HepG2 (cell line): ENCODE measurements around the gene SLC34A3. TPM values are rescaled to one million over a fixed set of nuclear protein-coding genes. Genes with fewer than 3 reads are reported as not detected.

Experiments
- ARID3A ChIP-seq: IDR thresholded peaks from 2 replicates; pipeline ENCODE4 v1.6.1; 2012; ENCODE audit warnings: low read depth, low read length, improper control_type of control experiment
- ATF7 ChIP-seq, 2 experiments: fragments of 450-650 bp in 1 of 2; sonication (generic) in 1 of 2; formaldehyde crosslinking in 1 of 2; IDR thresholded peaks; 2 replicates each; pipeline versions ENCODE4 v1.4.0 to v1.6.1; 2016 to 2020; ENCODE audit warnings: antibody characterized with exemption in 1 of 2, mild to moderate bottlenecking in 1 of 2, missing genetic modification reagents in 1 of 2
- FOXO4 ChIP-seq: sonication (generic); formaldehyde crosslinking; conservative IDR thresholded peaks from 2 replicates; pipeline ENCODE4 v1.8.1; 2023; ENCODE audit warnings: missing genetic modification reagents
- HNRNPH1 ChIP-seq: fragments of 200-400 bp; formaldehyde crosslinking; optimal IDR thresholded peaks from 2 replicates; pipeline ENCODE3; 2017; ENCODE audit warnings: mild to moderate bottlenecking, low read depth, low read length
- KDM2A ChIP-seq: sonication (generic); formaldehyde crosslinking; IDR thresholded peaks from 2 replicates; pipeline ENCODE4 v1.4.0; 2020; ENCODE audit warnings: low read depth, missing genetic modification reagents, borderline replicate concordance
- MYPOP ChIP-seq: sonication (generic); formaldehyde crosslinking; IDR thresholded peaks from 2 replicates; pipeline ENCODE4 v1.8.1; 2023; ENCODE audit warnings: mild to moderate bottlenecking, moderate library complexity, missing genetic modification reagents
- RCOR2 ChIP-seq: IDR thresholded peaks from 2 replicates; pipeline ENCODE4 v1.6.1; 2016; ENCODE audit warnings: missing biosample characterization, missing genetic modification reagents
- SOX6 ChIP-seq, 2 experiments: fragments of 450-650 bp in 1 of 2; sonication (generic) in 1 of 2; formaldehyde crosslinking in 1 of 2; IDR thresholded peaks; 2 replicates each; pipeline versions ENCODE4 v1.4.0 to v1.6.1; 2017 to 2020; ENCODE audit warnings: antibody characterized with exemption in 1 of 2, mild to moderate bottlenecking in 1 of 2, missing genetic modification reagents in 1 of 2
- THAP7 ChIP-seq: sonication (generic); formaldehyde crosslinking; IDR thresholded peaks from 2 replicates; pipeline ENCODE4 v1.8.1; 2023; ENCODE audit warnings: mild to moderate bottlenecking, missing genetic modification reagents
- TIGD3 ChIP-seq: sonication (generic); formaldehyde crosslinking; IDR thresholded peaks from 2 replicates; pipeline ENCODE4 v1.5.1; 2020; ENCODE audit warnings: mild to moderate bottlenecking, missing genetic modification reagents, borderline replicate concordance
- ZNF180 ChIP-seq: sonication (generic); formaldehyde crosslinking; IDR thresholded peaks from 2 replicates; pipeline ENCODE4 v1.4.0; 2020; ENCODE audit warnings: low read depth, missing genetic modification reagents, borderline replicate concordance
- ZNF264 ChIP-seq: sonication (generic); formaldehyde crosslinking; IDR thresholded peaks from 2 replicates; pipeline ENCODE4 v1.4.0; 2020; ENCODE audit warnings: missing genetic modification reagents
- ZNF512B ChIP-seq: sonication (generic); formaldehyde crosslinking; IDR thresholded peaks from 2 replicates; pipeline ENCODE4 v1.5.1; 2020; ENCODE audit warnings: missing genetic modification reagents, mild to moderate bottlenecking, borderline replicate concordance
- ZNF639 ChIP-seq: conservative IDR thresholded peaks from 2 replicates; pipeline ENCODE4 v1.6.1; 2018; ENCODE audit warnings: missing genetic modification reagents
- ZSCAN31 ChIP-seq: sonication (generic); formaldehyde crosslinking; IDR thresholded peaks from 2 replicates; pipeline ENCODE4 v1.5.0; 2020; ENCODE audit warnings: low read depth, mild to moderate bottlenecking, missing genetic modification reagents
- polyA plus RNA-seq, 8 experiments: library from polyadenylated mRNA; depleted of rRNA in 3 of 8; stranded (reverse) in 7 of 8; unstranded in 1 of 8; fragments of >200 nt; fragmentation: Illumina TruSeq in 4 of 8; extraction: Trizol in 4 of 8; gene quantifications; 2 replicates each; pipeline versions ENCODE4 v1.2.1 to v1.2.3, GENCODE V29; 2011 to 2016; ENCODE audit warnings: low read depth in 4 of 8, missing spikeins in 1 of 8, mixed read lengths in 1 of 8; ENCODE audit not compliant: insufficient read depth in 1 of 8
- total RNA-seq, 5 experiments: library from RNA; depleted of rRNA; stranded (reverse); fragments of >200 nt; fragmentation: Illumina TruSeq; extraction: Trizol; gene quantifications; 2 replicates each; pipeline ENCODE4 v1.2.3, GENCODE V29; 2016; ENCODE audit warnings: low read depth in 1 of 5

SLC34A3 gene
- total and polyA plus RNA-seq, 2 of the 13 experiments (the other 11 are each of a cell fraction or from before 2014, with no cell fraction given) = 0.07 to 1.0 TPM

- TF ChIP-seq ZNF639 = no peak
- TF ChIP-seq SOX6 (IDR thresholded peaks at IDR 0.05) = no peak
- peak; percentile 58 for TF ChIP-seq SOX6 (CRISPR knock-in tag; IDR thresholded peaks at IDR 0.05)
- no peak for TF ChIP-seq FOXO4 (CRISPR knock-in tag)
- TF ChIP-seq ZSCAN31 (CRISPR knock-in tag) = no peak; the same call in 1 of the 2 replicates
- no peak for TF ChIP-seq TIGD3 (CRISPR knock-in tag)
- no peak for TF ChIP-seq ATF7 (IDR thresholded peaks at IDR 0.05)
- no peak for TF ChIP-seq ATF7 (CRISPR knock-in tag; IDR thresholded peaks at IDR 0.05)
- no peak for TF ChIP-seq ZNF512B (CRISPR knock-in tag)
- TF ChIP-seq MYPOP (CRISPR knock-in tag) = no peak
- TF ChIP-seq KDM2A (CRISPR knock-in tag) = peak; percentile 51; the same call in 1 of the 2 replicates
- TF ChIP-seq ZNF180 = no peak
- TF ChIP-seq RCOR2 (CRISPR knock-in tag) = no peak
- no peak for TF ChIP-seq ARID3A
- 0 out of 2 replicates have a peak, but pooled peaks have one; percentile 26 for TF ChIP-seq ZNF264 (CRISPR knock-in tag)
- TF ChIP-seq HNRNPH1 = no peak
- TF ChIP-seq THAP7 = 0 out of 2 replicates have a peak, but pooled peaks have one; percentile 14
Measured at GRCh38 chr9:137241490-137242268, 11.0 kb downstream of the SLC34A3 start (continued).
